SK-N-SH treated with all-trans-retinoic acid at 6 μM for 48 hours (cell line): Measurements from ENCODE around the gene FOSB.

Source experiments
- ATAC-seq: fragments of 200-7000 bp; cut with Tn5 transposase; 3 replicates; pipeline ENCODE4 v1.9.1; 2020; ENCODE audit warnings: mild to moderate bottlenecking, moderate library complexity
- ARNTL ChIP-seq: fragments of 450-650 bp; formaldehyde crosslinking; IDR thresholded peaks from 2 replicates; pipeline ENCODE4 v1.5.0; 2020; ENCODE audit warnings: low read depth, mild to moderate bottlenecking, moderate library complexity, borderline replicate concordance
- BACH2 ChIP-seq: fragments of 250-450 bp; sonication (Bioruptor Pico); IDR thresholded peaks from 2 replicates; pipeline ENCODE4 v1.9.0; 2021; ENCODE audit warnings: mild to moderate bottlenecking, borderline replicate concordance
- CREB5 ChIP-seq: fragments of 250-450 bp; sonication (Bioruptor Pico); IDR thresholded peaks from 2 replicates; pipeline ENCODE4 v1.5.1; 2020; ENCODE audit warnings: low read depth, mild to moderate bottlenecking, moderate library complexity
- CSDC2 ChIP-seq: fragments of 250-450 bp; sonication (Bioruptor Pico); IDR thresholded peaks from 2 replicates; pipeline ENCODE4 v1.5.0; 2020; ENCODE audit warnings: mild to moderate bottlenecking, moderate library complexity
- CSRNP3 ChIP-seq: fragments of 250-450 bp; sonication (Bioruptor Pico); IDR thresholded peaks from 2 replicates; pipeline ENCODE4 v1.5.1; 2021; ENCODE audit warnings: mild to moderate bottlenecking, moderate library complexity
- ESRRG ChIP-seq: fragments of 250-450 bp; sonication (Bioruptor Pico); IDR thresholded peaks from 2 replicates; pipeline ENCODE4 v1.6.1; 2021; ENCODE audit warnings: mild to moderate bottlenecking
- GLIS3 ChIP-seq: fragments of 250-450 bp; sonication (Bioruptor Pico); IDR thresholded peaks from 2 replicates; pipeline ENCODE4 v1.5.0; 2020; ENCODE audit warnings: mild to moderate bottlenecking, moderate library complexity
- ISL1 ChIP-seq: fragments of 250-450 bp; sonication (Bioruptor Pico); IDR thresholded peaks from 2 replicates; pipeline ENCODE4 v2.1.2; 2022; ENCODE audit warnings: mild to moderate bottlenecking, moderate library complexity
- PATZ1 ChIP-seq: fragments of 250-450 bp; sonication (Bioruptor Pico); IDR thresholded peaks from 2 replicates; pipeline ENCODE4 v1.8.0; 2020; ENCODE audit warnings: mild to moderate bottlenecking, moderate library complexity, borderline replicate concordance
- PPARA ChIP-seq: fragments of 250-450 bp; sonication (Bioruptor Pico); IDR thresholded peaks from 2 replicates; pipeline ENCODE4 v1.5.0; 2020; ENCODE audit warnings: mild to moderate bottlenecking, borderline replicate concordance
- RARB ChIP-seq: fragments of 250-450 bp; sonication (Bioruptor Pico); IDR thresholded peaks from 2 replicates; pipeline ENCODE4 v1.8.0; 2021; ENCODE audit warnings: mild to moderate bottlenecking, moderate library complexity
- SNAI2 ChIP-seq: fragments of 250-450 bp; sonication (Bioruptor Pico); IDR thresholded peaks from 2 replicates; pipeline ENCODE4 v1.5.0; 2020; ENCODE audit warnings: mild to moderate bottlenecking, moderate library complexity
- TCF4 ChIP-seq: fragments of 250-450 bp; sonication (Bioruptor Pico); IDR thresholded peaks from 2 replicates; pipeline ENCODE4 v1.8.0; 2021; ENCODE audit warnings: mild to moderate bottlenecking, moderate library complexity, borderline replicate concordance
- TOX ChIP-seq: fragments of 250-450 bp; sonication (Bioruptor Pico); IDR thresholded peaks from 2 replicates; pipeline ENCODE4 v1.8.0; 2021; ENCODE audit warnings: mild to moderate bottlenecking, moderate library complexity, borderline replicate concordance
- TSHZ2 ChIP-seq: fragments of 250-450 bp; sonication (Bioruptor Pico); IDR thresholded peaks from 2 replicates; pipeline ENCODE4 v1.5.0; 2020; ENCODE audit warnings: mild to moderate bottlenecking, moderate library complexity
- ZC3H10 ChIP-seq: fragments of 250-450 bp; sonication (Bioruptor Pico); IDR thresholded peaks from 2 replicates; pipeline ENCODE4 v1.5.1; 2021; ENCODE audit warnings: mild to moderate bottlenecking, moderate library complexity
- ZFP3 ChIP-seq: fragments of 250-450 bp; sonication (Bioruptor Pico); IDR thresholded peaks from 2 replicates; pipeline ENCODE4 v1.5.0; 2020; ENCODE audit warnings: mild to moderate bottlenecking, moderate library complexity
- ZFP30 ChIP-seq: fragments of 450-650 bp; formaldehyde crosslinking; IDR thresholded peaks from 2 replicates; pipeline ENCODE4 v1.5.0; 2022; ENCODE audit warnings: mild to moderate bottlenecking, moderate library complexity
- ZNF565 ChIP-seq: fragments of 450-650 bp; formaldehyde crosslinking; conservative IDR thresholded peaks from 2 replicates; pipeline ENCODE4 v1.5.0; 2020; ENCODE audit warnings: low read depth, mild to moderate bottlenecking, moderate library complexity
- ZNF70 ChIP-seq: fragments of 450-650 bp; formaldehyde crosslinking; IDR thresholded peaks from 2 replicates; pipeline ENCODE4 v1.5.0; 2020; ENCODE audit warnings: mild to moderate bottlenecking, moderate library complexity
- ZNF8 ChIP-seq: fragments of 450-650 bp; formaldehyde crosslinking; IDR thresholded peaks from 2 replicates; pipeline ENCODE4 v1.5.0; 2020; ENCODE audit warnings: mild to moderate bottlenecking, moderate library complexity
- TF ChIP-seq, protein P1 (sequence below): fragments of 250-450 bp; sonication (Bioruptor Pico); IDR thresholded peaks from 2 replicates; pipeline ENCODE4 v1.8.0; 2021; ENCODE audit warnings: low read depth, mild to moderate bottlenecking, moderate library complexity, borderline replicate concordance

The FOSB gene

DNA sequence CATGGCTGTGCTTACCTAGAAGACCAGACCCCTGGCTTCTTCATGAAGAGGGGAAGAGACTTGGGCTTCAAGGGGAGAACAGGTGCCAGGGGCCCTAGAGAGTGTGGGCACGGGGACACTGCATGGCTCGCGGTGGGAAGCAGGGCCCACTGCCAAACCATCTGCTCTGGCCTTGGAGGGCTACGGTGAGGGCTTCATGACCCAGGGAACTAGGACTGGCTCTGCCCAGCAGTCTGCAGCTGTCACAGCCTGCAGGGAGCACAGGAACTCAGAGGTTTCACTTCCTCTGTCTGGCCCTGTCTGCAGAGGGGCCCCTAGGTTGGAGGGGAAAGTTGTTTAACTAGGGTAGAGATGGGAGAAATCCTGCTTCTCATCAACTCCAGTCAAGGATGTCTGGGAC lies 48.4 kb upstream of the FOSB start:
- ATAC-seq = no peak
- TF ChIP-seq ZNF70 (no peak), TSHZ2 (CRISPR knock-in tag) (no peak), BACH2 (no peak)

DNA sequence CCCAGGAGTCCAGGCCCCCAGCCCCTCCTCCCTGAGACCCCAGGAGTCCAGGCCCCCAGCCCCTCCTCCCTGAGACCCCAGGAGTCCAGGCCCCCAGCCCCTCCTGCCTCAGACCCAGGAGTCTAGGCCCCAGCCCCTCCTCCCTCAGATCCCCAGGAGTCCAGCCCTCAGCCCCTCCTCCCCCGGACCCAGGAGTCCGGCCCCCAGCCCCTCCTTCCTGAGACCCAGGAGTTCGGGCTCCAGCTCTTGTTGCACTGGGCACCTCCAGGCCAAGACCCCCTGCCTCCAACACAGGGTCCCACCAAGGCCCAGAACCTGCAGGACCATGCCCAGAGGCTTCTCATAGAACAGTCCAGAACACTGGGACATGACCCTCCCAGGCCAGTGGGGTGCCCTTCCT lies 47.9 kb upstream of the FOSB start:
- no peak for TF ChIP-seq CREB5
- no peak for TF ChIP-seq CSRNP3 (CRISPR knock-in tag)
- TF ChIP-seq PATZ1 = no peak
- no peak for TF ChIP-seq TOX
- no peak for TF ChIP-seq ZNF8
- no peak for TF ChIP-seq ZC3H10 (CRISPR knock-in tag)
- no peak for ATAC-seq

DNA sequence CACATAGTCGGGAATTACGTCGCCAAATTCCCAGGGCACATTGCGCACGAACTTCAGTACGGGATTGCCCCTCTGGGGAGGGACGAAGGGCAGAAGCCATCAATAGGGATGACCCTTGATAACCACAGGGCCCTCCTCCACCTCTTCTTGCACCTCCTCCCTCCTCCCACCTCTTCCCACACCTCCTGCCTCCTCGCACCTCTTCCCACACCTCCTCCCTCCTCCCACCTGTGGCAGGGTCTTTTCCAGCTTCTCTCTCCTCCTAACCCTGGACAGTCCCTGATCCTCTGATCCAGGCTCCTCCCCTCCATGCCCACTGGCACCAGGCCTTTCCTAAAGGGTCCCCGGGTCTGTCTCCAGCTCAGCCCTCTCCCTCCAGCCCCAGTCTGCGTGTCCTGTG lies 47.4 kb upstream of the FOSB start:
- TF ChIP-seq ZC3H10 (CRISPR knock-in tag) = no peak
- TF ChIP-seq ZFP30 (CRISPR knock-in tag) = no peak
- TF ChIP-seq TOX = no peak
- no peak for TF ChIP-seq ISL1 (CRISPR knock-in tag)
- TF ChIP-seq ZNF70 = no peak
- no peak for TF ChIP-seq ARNTL (CRISPR knock-in tag)
- TF ChIP-seq ZFP3 = no peak
- no peak for TF ChIP-seq ESRRG (CRISPR knock-in tag)
- no peak for TF ChIP-seq RARB (CRISPR knock-in tag)
- ATAC-seq = no peak

DNA sequence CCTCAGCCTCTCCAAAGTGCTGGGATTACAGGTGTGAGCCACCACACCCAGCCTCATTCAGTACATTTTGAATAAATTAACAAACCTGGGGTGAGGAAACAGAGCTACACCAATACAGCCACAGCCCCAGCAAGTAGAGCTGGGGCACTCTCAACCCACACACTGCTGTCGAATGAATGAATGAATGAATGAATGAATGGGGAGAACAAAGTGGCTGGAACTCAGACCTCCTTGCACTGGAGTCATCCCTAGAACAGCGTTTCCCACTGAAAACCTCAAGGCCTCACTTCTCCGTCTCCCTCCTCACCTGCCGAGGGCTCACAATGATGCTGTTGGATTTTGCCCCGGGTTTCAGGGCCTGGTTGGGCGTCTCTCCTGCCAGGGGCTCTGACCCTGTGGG lies 46.9 kb upstream of the FOSB start:
- TF ChIP-seq ZFP3 = no peak
- TF ChIP-seq, protein P1, sequence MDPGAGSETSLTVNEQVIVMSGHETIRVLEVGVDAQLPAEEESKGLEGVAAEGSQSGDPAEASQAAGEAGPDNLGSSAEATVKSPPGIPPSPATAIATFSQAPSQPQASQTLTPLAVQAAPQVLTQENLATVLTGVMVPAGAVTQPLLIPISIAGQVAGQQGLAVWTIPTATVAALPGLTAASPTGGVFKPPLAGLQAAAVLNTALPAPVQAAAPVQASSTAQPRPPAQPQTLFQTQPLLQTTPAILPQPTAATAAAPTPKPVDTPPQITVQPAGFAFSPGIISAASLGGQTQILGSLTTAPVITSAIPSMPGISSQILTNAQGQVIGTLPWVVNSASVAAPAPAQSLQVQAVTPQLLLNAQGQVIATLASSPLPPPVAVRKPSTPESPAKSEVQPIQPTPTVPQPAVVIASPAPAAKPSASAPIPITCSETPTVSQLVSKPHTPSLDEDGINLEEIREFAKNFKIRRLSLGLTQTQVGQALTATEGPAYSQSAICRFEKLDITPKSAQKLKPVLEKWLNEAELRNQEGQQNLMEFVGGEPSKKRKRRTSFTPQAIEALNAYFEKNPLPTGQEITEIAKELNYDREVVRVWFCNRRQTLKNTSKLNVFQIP (CRISPR knock-in tag) = no peak
- no peak for TF ChIP-seq ZNF8
- TF ChIP-seq CSDC2 (CRISPR knock-in tag) = no peak
- TF ChIP-seq ESRRG (CRISPR knock-in tag) = no peak
- TF ChIP-seq RARB (CRISPR knock-in tag) = no peak
- TF ChIP-seq ZNF565 = no peak
- TF ChIP-seq ISL1 (CRISPR knock-in tag) = no peak
- no peak for TF ChIP-seq GLIS3 (CRISPR knock-in tag)
- TF ChIP-seq TCF4 (CRISPR knock-in tag) = no peak
- TF ChIP-seq CSRNP3 (CRISPR knock-in tag) = no peak
- TF ChIP-seq TOX = no peak
- no peak for TF ChIP-seq ARNTL (CRISPR knock-in tag)
- TF ChIP-seq ZC3H10 (CRISPR knock-in tag) = no peak
- no peak for TF ChIP-seq ZFP30 (CRISPR knock-in tag)
- TF ChIP-seq BACH2 = no peak
- no peak for TF ChIP-seq ZNF70
- no peak for TF ChIP-seq SNAI2 (CRISPR knock-in tag)
- no peak for TF ChIP-seq PPARA (CRISPR knock-in tag)
- ATAC-seq = no peak
